ENCODE results near the gene MAP3K3.

MAP3K3 gene

GRCh38 chr17:63600569-63601438, 21.4 kb upstream of the MAP3K3 start, which contains the start of gene TACO1 (continued):
- TF ChIP-seq ZNF629 (tag by site-specific recombination; IDR thresholded peaks at IDR 0.05) = peak; percentile 85
- TF ChIP-seq ZNF561 (tag by site-specific recombination; IDR thresholded peaks at IDR 0.05; ENCODE audit: borderline replicate concordance) = peak; percentile 98
- peak; percentile 56 for TF ChIP-seq KLF1 (tag by site-specific recombination; IDR thresholded peaks at IDR 0.05)
- TF ChIP-seq ZNF549 (tag by site-specific recombination; IDR thresholded peaks at IDR 0.05) = no peak
- peak; percentile 89 for TF ChIP-seq REPIN1 (tag by site-specific recombination; IDR thresholded peaks at IDR 0.05; ENCODE audit: low read depth)
- TF ChIP-seq ZSCAN23 (tag by site-specific recombination; IDR thresholded peaks at IDR 0.05) = peak; percentile 98
- TF ChIP-seq ZNF660 (tag by site-specific recombination; IDR thresholded peaks at IDR 0.05) = peak; percentile 98
- peak; percentile 46; the same call in 1 of the 2 replicates for TF ChIP-seq FEZF1 (tag by site-specific recombination; IDR thresholded peaks at IDR 0.05)
- TF ChIP-seq ZNF140 (tag by site-specific recombination; IDR thresholded peaks at IDR 0.05) = no peak
- TF ChIP-seq ZBTB8A (tag by site-specific recombination; IDR thresholded peaks at IDR 0.05) = peak; percentile 59
- no peak for TF ChIP-seq ZNF776 (tag by site-specific recombination; IDR thresholded peaks at IDR 0.05; ENCODE audit: borderline replicate concordance)
- TF ChIP-seq ZNF350 (tag by site-specific recombination; IDR thresholded peaks at IDR 0.05) = no peak
- TF ChIP-seq ZNF610 (tag by site-specific recombination; IDR thresholded peaks at IDR 0.05; ENCODE audit: borderline replicate concordance) = peak; percentile 69; the same call in 1 of the 2 replicates
- no peak for TF ChIP-seq ZNF514 (tag by site-specific recombination; IDR thresholded peaks at IDR 0.05)
- TF ChIP-seq, protein P1, sequence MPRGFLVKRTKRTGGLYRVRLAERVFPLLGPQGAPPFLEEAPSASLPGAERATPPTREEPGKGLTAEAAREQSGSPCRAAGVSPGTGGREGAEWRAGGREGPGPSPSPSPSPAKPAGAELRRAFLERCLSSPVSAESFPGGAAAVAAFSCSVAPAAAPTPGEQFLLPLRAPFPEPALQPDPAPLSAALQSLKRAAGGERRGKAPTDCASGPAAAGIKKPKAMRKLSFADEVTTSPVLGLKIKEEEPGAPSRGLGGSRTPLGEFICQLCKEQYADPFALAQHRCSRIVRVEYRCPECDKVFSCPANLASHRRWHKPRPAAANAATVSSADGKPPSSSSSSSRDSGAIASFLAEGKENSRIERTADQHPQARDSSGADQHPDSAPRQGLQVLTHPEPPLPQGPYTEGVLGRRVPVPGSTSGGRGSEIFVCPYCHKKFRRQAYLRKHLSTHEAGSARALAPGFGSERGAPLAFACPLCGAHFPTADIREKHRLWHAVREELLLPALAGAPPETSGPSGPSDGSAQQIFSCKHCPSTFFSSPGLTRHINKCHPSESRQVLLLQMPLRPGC (tag by site-specific recombination; IDR thresholded peaks at IDR 0.05) = peak; percentile 85
- peak; percentile 99 for TF ChIP-seq ZNF501 (tag by site-specific recombination; IDR thresholded peaks at IDR 0.05)
- TF ChIP-seq PRDM1 (tag by site-specific recombination; IDR thresholded peaks at IDR 0.05) = no peak
- TF ChIP-seq ZBTB7A (tag by site-specific recombination; IDR thresholded peaks at IDR 0.05; ENCODE audit: low read depth) = peak; percentile 87; the same call in 1 of the 2 replicates
- no peak for TF ChIP-seq ZNF366 (tag by site-specific recombination; conservative IDR thresholded peaks at IDR 0.05)
- peak; percentile 75 for TF ChIP-seq ZBTB21 (tag by site-specific recombination; IDR thresholded peaks at IDR 0.05)
- peak; percentile 94 for TF ChIP-seq TRIM28 (IDR thresholded peaks at IDR 0.05; ENCODE audit: borderline replicate concordance, low read length)
- TF ChIP-seq, protein P2, sequence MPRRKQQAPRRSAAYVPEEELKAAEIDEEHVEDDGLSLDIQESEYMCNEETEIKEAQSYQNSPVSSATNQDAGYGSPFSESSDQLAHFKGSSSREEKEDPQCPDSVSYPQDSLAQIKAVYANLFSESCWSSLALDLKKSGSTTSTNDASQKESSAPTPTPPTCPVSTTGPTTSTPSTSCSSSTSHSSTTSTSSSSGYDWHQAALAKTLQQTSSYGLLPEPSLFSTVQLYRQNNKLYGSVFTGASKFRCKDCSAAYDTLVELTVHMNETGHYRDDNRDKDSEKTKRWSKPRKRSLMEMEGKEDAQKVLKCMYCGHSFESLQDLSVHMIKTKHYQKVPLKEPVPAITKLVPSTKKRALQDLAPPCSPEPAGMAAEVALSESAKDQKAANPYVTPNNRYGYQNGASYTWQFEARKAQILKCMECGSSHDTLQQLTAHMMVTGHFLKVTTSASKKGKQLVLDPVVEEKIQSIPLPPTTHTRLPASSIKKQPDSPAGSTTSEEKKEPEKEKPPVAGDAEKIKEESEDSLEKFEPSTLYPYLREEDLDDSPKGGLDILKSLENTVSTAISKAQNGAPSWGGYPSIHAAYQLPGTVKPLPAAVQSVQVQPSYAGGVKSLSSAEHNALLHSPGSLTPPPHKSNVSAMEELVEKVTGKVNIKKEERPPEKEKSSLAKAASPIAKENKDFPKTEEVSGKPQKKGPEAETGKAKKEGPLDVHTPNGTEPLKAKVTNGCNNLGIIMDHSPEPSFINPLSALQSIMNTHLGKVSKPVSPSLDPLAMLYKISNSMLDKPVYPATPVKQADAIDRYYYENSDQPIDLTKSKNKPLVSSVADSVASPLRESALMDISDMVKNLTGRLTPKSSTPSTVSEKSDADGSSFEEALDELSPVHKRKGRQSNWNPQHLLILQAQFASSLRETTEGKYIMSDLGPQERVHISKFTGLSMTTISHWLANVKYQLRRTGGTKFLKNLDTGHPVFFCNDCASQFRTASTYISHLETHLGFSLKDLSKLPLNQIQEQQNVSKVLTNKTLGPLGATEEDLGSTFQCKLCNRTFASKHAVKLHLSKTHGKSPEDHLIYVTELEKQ (tag by site-specific recombination; IDR thresholded peaks at IDR 0.05; ENCODE audit: borderline replicate concordance) = peak; percentile 76; the same call in 1 of the 2 replicates
- TF ChIP-seq HOXD13 (CRISPR knock-in tag; IDR thresholded peaks at IDR 0.05; ENCODE audit: borderline replicate concordance) = peak; percentile 59; the same call in 1 of the 2 replicates
- TF ChIP-seq ZNF23 (tag by site-specific recombination; IDR thresholded peaks at IDR 0.05; ENCODE audit: borderline replicate concordance) = 0 out of 2 replicates have a peak, but pooled peaks have one; percentile 24
- TF ChIP-seq PRDM6 (tag by site-specific recombination; IDR thresholded peaks at IDR 0.05) = no peak
- no peak for TF ChIP-seq ZNF19 (tag by site-specific recombination; IDR thresholded peaks at IDR 0.05; ENCODE audit: low read depth)
- TF ChIP-seq KLF9 (tag by site-specific recombination; IDR thresholded peaks at IDR 0.05; ENCODE audit: low read depth) = peak; percentile 64; the same call in 1 of the 2 replicates
- TF ChIP-seq ZNF248 (tag by site-specific recombination; IDR thresholded peaks at IDR 0.05) = no peak
- TF ChIP-seq, protein P3, sequence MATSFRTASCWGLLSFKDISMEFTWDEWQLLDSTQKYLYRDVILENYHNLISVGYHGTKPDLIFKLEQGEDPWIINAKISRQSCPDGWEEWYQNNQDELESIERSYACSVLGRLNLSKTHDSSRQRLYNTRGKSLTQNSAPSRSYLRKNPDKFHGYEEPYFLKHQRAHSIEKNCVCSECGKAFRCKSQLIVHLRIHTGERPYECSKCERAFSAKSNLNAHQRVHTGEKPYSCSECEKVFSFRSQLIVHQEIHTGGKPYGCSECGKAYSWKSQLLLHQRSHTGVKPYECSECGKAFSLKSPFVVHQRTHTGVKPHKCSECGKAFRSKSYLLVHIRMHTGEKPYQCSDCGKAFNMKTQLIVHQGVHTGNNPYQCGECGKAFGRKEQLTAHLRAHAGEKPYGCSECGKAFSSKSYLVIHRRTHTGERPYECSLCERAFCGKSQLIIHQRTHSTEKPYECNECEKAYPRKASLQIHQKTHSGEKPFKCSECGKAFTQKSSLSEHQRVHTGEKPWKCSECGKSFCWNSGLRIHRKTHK (tag by site-specific recombination; IDR thresholded peaks at IDR 0.05) = no peak
- peak; percentile 76 for TF ChIP-seq ZNF600 (tag by site-specific recombination; IDR thresholded peaks at IDR 0.05)

Measured in HEK293 (cell line).